PC-9 (cell line): ENCODE measurements around the gene CHRNA3.

Experiments
- CTCF ChIP-seq: fragments of 200-600 bp; sonication (generic); conservative IDR thresholded peaks from 2 replicates; pipeline ENCODE4 v1.6.1; 2017; ENCODE audit warnings: mixed run types, antibody characterized with exemption, mild to moderate bottlenecking, moderate library complexity
- EZH2 ChIP-seq: fragments of 200-600 bp; sonication (generic); IDR thresholded peaks from 2 replicates; pipeline ENCODE4 v1.8.0; 2017; ENCODE audit warnings: antibody characterized with exemption, low read depth

- no peak for TF ChIP-seq CTCF
- no peak for TF ChIP-seq EZH2
These were observed 31.3 kb upstream of the CHRNA3 start for GRCh38 chr15:78651930-78652615.
